Brain microvascular endothelial cell (primary cell): ENCODE measurements around the gene SDHAF3.

Source experiments
- DNase-seq: peaks from one replicate; pipeline ENCODE4 v3.0.0-alpha.2; 2020
- H3K27ac ChIP-seq: fragments of 250-450 bp; sonication (Bioruptor Pico); 2 replicates; pipeline ENCODE4 v1.5.1; 2020; ENCODE audit warnings: mild to moderate bottlenecking, moderate library complexity
- H3K27me3 ChIP-seq: fragments of 250-450 bp; sonication (Bioruptor Pico); replicated peaks from 2 replicates; pipeline ENCODE4 v1.5.1; 2020; ENCODE audit warnings: mild to moderate bottlenecking
- H3K36me3 ChIP-seq: fragments of 250-450 bp; sonication (Bioruptor Pico); replicated peaks from 2 replicates; pipeline ENCODE4 v1.5.1; 2020; ENCODE audit warnings: mild to moderate bottlenecking
- H3K4me3 ChIP-seq: 2 replicates; pipeline ENCODE4 v1.5.1; 2011; ENCODE audit warnings: low read depth, mild to moderate bottlenecking, control low read depth, low read length, moderate library complexity
- CTCF ChIP-seq: IDR thresholded peaks from 2 replicates; pipeline ENCODE4 v1.5.1; 2011; ENCODE audit warnings: low read depth, mild to moderate bottlenecking, moderate library complexity, low read length, control low read depth, inconsistent platforms; ENCODE audit errors: missing control alignments
- in situ Hi-C: cut with HindIII; loops from 2 replicates; pipeline ENCODE4 v1.10.0; 2017; ENCODE audit warnings: low sequenced_read_pairs, low pct_ligation_motif_present

SDHAF3 gene

GRCh38 chr7:97219237-97219636 is 101.7 kb downstream of the SDHAF3 start:
- DNase-seq = no peak
- no peak overlapping the region for H3K4me3 ChIP-seq
- no peak for TF ChIP-seq CTCF
- in situ Hi-C loops = no loop called here
- H3K27ac ChIP-seq = no peak overlapping the region
- no peaks in the 10 kb centered on the region for H3K27me3 ChIP-seq
- H3K36me3 ChIP-seq = no peaks in the 10 kb centered on the region

- in situ Hi-C loops = no loop called here
- H3K27ac ChIP-seq = no peak overlapping the region
- TF ChIP-seq CTCF = no peak
- no peaks in the 10 kb centered on the region for H3K27me3 ChIP-seq
- no peak overlapping the region for H3K4me3 ChIP-seq
- H3K36me3 ChIP-seq = no peaks in the 10 kb centered on the region
- no peak for DNase-seq
Measured at GRCh38 chr7:97224316-97224715, 106.8 kb downstream of the SDHAF3 start.

GRCh38 chr7:97226541-97226940 is 109.0 kb downstream of the SDHAF3 start:
- no peak for DNase-seq
- in situ Hi-C loops = no loop called here
- Histone ChIP-seq H3K27me3 (no peaks in the 10 kb centered on the region), H3K27ac (no peak overlapping the region), H3K4me3 (no peak overlapping the region), H3K36me3 (no peaks in the 10 kb centered on the region)
- no peak for TF ChIP-seq CTCF
